ENCODE measurements around the gene STATH.

- TF ChIP-seq SMAD3 (CRISPR knock-in tag; IDR thresholded peaks at IDR 0.05; ENCODE audit: borderline replicate concordance) = no peak
- TF ChIP-seq, protein P1, sequence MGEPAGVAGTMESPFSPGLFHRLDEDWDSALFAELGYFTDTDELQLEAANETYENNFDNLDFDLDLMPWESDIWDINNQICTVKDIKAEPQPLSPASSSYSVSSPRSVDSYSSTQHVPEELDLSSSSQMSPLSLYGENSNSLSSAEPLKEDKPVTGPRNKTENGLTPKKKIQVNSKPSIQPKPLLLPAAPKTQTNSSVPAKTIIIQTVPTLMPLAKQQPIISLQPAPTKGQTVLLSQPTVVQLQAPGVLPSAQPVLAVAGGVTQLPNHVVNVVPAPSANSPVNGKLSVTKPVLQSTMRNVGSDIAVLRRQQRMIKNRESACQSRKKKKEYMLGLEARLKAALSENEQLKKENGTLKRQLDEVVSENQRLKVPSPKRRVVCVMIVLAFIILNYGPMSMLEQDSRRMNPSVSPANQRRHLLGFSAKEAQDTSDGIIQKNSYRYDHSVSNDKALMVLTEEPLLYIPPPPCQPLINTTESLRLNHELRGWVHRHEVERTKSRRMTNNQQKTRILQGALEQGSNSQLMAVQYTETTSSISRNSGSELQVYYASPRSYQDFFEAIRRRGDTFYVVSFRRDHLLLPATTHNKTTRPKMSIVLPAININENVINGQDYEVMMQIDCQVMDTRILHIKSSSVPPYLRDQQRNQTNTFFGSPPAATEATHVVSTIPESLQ (CRISPR knock-in tag; IDR thresholded peaks at IDR 0.05) = no peak
- TF ChIP-seq, protein P2, sequence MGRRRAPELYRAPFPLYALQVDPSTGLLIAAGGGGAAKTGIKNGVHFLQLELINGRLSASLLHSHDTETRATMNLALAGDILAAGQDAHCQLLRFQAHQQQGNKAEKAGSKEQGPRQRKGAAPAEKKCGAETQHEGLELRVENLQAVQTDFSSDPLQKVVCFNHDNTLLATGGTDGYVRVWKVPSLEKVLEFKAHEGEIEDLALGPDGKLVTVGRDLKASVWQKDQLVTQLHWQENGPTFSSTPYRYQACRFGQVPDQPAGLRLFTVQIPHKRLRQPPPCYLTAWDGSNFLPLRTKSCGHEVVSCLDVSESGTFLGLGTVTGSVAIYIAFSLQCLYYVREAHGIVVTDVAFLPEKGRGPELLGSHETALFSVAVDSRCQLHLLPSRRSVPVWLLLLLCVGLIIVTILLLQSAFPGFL (CRISPR knock-in tag; IDR thresholded peaks at IDR 0.05; ENCODE audit: borderline replicate concordance) = no peak
- TF ChIP-seq, protein P3, sequence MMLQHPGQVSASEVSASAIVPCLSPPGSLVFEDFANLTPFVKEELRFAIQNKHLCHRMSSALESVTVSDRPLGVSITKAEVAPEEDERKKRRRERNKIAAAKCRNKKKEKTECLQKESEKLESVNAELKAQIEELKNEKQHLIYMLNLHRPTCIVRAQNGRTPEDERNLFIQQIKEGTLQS (CRISPR knock-in tag; conservative IDR thresholded peaks at IDR 0.05) = no peak
- TF ChIP-seq, protein P4, sequence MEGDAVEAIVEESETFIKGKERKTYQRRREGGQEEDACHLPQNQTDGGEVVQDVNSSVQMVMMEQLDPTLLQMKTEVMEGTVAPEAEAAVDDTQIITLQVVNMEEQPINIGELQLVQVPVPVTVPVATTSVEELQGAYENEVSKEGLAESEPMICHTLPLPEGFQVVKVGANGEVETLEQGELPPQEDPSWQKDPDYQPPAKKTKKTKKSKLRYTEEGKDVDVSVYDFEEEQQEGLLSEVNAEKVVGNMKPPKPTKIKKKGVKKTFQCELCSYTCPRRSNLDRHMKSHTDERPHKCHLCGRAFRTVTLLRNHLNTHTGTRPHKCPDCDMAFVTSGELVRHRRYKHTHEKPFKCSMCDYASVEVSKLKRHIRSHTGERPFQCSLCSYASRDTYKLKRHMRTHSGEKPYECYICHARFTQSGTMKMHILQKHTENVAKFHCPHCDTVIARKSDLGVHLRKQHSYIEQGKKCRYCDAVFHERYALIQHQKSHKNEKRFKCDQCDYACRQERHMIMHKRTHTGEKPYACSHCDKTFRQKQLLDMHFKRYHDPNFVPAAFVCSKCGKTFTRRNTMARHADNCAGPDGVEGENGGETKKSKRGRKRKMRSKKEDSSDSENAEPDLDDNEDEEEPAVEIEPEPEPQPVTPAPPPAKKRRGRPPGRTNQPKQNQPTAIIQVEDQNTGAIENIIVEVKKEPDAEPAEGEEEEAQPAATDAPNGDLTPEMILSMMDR (IDR thresholded peaks at IDR 0.05) = no peak
- TF ChIP-seq JUN (CRISPR knock-in tag; IDR thresholded peaks at IDR 0.05) = no peak
- TF ChIP-seq, protein P5, sequence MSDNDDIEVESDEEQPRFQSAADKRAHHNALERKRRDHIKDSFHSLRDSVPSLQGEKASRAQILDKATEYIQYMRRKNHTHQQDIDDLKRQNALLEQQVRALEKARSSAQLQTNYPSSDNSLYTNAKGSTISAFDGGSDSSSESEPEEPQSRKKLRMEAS (CRISPR knock-in tag; IDR thresholded peaks at IDR 0.05) = no peak
Observed at GRCh38 chr4:69994782-69995181, 984 bp upstream of the STATH start.

Data from WTC11 (cell line).